HG03354 (cell line): ENCODE data around the gene DPP6.
"Not testable (repeated sequence)": the region's sequence is repeated elsewhere in the genome, so short reads cannot be mapped to it uniquely, and the experiment has no call there.

ENCODE experiments used
- ATAC-seq: cut with Tn5 transposase; IDR thresholded peaks from one replicate; pipeline ENCODE4 v1.9.1; 2021; ENCODE audit warnings: mild to moderate bottlenecking; ENCODE audit not compliant: unreplicated experiment, poor library complexity, severe bottlenecking

DPP6 gene

DNA sequence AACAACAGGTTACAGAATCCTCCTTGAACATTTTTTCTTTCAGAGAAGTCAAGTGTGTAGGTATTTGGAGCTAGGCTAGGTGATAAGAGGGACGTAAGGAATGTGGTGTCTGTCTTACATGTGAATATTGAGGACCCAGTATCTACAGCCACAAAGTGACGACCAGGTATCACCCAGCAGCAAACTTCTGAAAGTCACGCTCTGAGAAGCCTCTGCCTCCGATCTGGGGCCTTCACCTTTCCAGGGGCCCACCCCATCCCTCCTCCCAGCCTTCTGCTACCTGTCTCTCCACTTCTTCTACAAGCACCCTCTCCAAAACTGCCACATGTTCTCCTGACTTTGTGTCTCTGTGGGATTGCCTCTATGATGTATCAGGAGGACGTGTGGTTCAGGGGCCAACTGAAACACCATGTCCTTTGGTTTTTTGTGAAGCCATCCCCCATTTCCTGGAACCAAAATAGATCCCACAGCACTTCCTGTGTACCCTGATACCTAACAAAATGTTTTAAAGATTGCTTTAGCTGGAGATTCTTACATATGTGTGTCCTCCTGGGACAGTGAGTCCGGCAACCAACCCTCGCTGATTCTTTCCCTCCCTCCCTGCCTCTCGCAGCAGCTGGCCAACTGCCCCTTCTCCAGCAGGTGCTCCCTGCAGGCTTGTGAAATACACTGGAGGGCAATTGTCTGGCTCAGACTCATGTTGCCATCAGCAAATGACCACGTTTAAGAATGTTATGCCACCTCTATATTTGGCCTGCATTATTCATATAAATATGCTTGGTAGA is 93.9 kb downstream of the DPP6 start:
- ATAC-seq: not testable (repeated sequence)

DNA sequence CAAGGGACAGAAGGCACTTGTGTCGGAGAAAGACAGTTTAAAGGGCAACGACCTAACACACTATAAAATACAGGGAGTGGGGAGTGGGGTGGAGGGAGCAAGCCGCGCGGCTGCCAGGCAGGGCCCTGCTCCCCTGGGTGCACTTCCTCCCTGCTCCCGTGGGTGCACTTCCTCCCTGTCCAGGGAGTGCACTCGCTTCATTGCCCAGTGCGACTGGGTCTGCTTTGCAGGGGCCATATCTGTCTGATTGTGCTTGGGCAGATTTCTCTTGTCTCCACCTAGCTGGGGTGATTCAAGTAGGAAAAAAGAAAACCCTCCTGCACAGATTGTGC is 94.5 kb downstream of the DPP6 start:
- not testable (repeated sequence) for ATAC-seq

DNA sequence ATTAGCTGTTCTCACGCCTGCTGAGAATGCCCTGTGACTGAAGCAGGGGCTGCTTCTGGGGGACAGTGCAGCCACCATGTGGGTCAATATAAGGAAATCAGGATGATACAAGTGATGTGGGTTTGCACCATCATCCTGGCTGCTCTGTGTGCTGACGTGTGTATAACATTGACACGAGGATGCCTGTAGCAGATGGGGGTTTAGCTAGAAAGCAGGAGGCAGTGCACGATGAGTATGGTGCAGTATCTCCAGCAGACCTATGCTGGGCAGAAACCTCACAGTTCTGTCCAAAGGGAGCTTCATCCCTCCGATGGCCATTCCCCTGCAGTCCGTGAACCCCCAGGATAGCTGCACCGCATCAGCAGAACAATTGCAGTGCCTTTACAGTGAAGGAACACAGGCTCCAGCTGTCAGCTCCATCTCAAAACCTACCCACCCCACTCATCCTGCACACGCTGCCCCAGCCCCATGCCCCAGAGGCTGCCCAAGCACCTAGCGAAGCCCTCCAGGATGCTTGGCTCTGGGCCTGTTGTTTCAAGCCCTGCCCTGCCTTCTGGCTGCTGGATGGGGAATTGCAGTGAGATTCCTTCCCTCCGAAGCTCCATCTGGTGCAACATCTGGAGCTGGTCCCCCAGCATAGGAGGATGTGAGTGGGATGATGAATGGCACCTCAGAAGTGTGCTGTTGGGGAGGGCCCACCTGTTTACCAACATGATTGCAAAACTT is 96.8 kb downstream of the DPP6 start:
- ATAC-seq: not testable (repeated sequence)

DNA sequence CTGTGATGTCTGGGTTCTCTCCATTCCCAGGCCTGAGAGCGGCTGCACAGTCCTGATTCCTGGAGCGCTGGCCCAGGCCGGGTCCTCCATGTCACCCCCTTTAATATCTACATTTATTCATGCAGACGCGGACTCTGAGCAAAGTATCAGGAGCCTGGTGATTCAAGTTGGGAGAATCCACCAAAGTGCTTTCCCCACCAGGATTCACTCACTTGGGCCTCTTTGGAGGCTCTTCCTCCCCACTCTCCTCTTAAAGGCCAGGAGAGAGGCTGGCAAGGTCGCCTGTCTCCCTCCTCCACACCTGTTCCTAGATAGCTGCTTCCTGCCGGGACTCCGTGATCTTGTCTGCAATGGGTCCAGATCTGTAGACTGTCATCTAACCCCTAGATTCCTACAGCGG is 98.5 kb downstream of the DPP6 start:
- not testable (repeated sequence) for ATAC-seq

DNA sequence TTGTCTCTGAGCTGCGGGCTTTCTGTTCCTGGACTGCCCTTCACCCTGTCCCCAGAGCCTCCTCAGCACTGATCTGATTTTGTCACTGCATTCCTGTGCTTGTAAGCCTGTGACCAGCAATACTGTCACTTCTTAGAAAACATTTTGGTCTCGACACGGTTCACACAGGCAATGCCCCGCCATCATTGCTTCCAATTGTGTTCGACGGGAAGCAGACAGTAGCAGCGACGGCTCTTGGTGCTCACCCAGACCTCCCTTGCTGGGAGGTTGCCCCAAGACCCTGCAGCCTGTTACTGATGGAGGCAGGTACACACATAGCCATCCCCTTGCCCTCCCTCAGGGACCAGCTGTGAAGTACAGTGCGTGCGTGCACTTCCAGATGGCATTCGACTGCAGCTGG is 99.1 kb downstream of the DPP6 start:
- ATAC-seq: not testable (repeated sequence)

DNA sequence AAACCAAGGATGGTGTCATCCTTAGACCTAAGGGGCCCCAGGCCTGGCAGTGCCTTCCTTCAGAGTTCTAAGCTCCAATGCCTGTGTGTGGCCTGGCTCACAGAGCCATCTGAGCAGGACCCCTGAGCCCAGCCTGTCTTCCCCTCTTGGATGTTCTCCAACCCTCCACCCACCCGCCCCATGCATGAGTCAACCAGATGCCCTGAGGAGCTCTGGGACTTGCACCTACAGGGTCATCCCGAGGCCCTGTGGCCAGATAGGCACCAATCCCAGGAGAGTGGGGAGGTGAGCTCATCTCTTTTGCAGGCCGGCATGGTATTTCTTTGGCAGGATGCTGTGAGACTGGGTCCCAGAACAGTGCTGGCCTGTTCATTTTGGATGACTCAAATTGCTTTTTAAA is 103.7 kb downstream of the DPP6 start:
- ATAC-seq: not testable (repeated sequence)

DNA sequence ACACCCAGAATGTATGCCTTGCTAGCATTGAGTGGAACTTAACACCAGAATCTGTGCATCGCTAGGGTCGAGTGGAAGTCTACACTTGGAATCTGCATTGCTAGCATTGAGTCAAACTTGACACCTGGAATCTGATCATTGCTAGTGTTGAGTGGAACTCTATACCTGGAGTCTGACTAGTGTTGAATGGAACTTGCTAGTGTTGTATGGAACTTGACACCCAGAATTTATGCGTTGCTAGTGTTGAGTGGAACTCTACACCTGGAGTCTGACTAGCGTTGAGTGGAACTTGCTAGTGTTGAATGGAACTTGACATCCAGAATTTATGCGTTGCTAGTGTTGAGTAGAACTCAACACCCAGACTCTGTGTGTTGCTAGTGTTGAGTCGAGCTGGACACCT is 110.7 kb downstream of the DPP6 start:
- ATAC-seq: not testable (repeated sequence)

DNA sequence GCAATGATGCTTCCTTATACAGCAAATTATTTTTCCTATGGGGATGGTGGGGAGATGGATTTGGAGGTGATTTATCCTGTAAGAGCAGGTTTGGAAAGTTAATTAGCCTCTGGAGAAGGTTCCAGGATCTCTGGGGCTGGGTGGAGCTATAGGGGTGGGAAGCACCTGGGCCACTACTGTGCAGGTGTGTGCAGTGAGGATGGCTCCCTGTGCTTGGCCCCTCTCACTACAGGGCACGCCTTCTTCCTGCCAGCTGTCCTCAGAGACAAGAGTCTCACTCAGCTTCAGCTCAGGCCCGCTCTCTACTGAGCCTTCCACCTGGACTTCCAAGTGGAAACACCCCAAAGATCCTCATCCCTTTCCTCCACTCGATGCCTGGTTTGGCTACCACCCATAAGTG is 111.4 kb downstream of the DPP6 start:
- not testable (repeated sequence) for ATAC-seq

DNA sequence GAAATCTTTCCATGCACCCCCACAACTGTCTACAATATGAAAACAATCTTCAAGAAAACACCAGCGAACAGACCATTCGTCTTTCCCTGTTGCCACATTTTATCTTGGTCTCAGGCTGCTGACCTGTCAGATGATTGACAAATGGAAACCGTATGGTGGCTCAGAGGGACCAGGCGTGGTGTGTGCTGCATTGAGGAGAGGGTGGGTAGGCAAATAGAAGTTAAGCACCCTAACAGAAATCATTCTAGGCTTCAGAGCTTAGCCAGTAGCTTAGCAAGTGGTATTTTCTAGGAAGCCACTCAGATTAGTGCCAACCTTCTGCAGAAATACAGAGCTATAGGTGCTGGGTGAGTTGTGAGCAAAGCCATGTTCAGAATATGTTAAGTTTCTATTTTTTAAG is 114.9 kb downstream of the DPP6 start:
- ATAC-seq: no peak

DNA sequence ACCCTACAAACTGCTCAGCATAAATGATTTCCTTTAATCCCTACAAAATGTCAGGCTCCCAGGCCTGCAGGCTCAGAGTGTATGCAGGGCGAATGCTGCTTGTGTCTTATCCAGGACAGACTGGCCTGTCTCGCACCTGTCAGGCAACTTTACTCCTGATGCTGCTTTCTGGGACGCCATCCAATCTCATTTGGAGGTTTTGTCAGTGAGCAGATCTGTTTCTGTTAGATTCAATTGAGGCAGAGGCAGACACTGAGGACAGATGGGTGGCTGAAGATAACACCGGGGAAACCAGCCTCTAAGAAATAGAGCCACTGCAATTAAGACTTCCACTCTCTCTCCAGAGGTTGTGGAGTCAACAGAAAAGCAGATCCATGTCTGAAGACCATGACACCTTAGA is 115.6 kb downstream of the DPP6 start:
- no peak for ATAC-seq

DNA sequence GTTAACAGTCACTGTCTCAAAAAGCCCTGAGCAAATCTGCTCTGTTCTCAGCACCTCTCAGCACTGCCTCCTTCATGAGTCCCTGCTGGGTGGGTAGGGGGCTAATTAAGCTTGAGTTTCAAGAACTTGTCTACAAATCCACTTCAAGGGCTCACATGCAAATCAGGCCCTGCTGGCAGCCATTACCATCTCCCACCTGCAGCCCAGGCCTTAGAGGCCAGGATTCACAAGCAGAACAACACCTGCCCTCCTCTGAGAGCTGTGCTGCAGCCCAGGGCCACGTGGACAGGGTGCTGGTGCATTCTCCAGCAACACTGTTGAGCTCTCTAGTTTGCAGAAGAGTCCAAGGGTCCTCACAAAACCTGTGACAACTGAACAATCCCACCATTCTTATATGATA is 119.2 kb downstream of the DPP6 start:
- no peak for ATAC-seq

DNA sequence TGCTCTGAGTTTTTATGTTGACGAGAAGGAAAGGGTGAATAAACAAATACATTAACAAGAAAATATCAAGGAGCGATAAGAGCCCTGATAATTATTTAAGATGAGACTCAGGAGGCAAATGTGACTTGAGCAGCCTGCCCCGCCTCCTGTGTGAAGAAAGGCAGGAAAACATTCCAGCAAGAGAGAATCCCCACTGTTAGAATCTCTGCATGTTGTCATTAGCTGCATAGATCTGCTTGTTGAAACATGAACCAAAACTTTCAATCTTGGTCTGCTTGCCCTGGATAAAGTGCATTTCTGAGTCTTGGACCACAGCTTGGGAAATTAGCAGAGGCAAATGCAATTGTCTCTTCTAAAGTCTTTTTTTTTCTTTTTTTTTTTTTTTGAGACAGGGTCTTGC is 120.0 kb downstream of the DPP6 start:
- ATAC-seq: no peak

DNA sequence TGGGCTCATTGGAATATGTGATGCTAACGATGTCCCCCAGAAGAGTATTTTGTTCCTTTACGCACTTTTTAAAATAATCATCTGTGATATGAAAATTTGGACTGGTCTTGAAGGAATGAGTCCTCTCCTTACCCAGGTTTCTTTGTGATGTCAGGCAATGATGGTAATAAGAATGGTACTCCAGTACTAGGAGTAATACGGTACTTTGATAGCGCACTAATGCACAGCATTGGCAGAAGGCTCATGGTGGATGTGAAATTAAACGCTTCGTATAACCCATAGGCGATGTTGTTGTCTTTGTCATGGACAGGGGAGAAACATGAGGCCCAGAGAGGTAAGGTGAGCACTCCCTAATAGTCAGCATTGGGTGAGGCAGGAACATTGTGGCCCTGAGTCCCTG is 125.4 kb downstream of the DPP6 start:
- no peak for ATAC-seq

DNA sequence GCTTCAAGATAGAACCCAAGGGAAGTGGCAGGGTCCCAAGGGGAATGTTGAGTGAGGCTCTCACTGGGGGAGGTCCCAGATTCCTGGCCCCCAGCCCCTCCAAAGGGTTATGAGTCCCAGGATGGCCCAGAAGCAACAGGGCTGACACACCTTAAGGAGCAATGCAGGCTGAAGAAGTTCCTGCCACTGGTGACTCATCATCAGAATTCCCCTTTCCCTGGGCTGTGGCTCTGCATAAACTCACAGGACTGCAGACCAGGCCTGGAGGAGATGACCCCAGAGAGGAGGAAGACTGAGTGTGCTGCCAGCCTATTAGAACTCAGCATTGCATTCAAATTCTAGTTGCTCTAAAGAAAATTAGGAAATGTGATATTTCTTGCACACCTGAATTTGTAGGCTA is 126.7 kb downstream of the DPP6 start:
- ATAC-seq: no peak

DNA sequence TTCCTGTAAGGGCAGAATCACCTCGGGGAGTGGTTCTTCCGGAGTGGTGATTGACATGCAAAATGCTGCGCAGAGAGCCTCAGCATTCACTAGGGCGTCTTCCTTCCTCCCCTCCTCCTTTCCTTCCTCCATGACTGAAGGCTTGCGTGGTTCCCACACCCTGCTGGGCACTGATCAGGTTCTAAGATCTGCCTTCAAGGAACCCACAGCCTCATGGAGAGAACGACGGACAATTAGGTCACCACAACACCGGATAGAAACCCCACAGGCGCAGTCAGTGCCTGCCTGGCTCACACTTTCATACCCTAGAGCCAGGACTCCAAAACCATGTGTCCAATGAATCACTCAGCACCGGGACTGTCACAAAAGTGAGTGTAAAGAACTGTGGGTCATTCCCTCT is 131.3 kb downstream of the DPP6 start:
- no peak for ATAC-seq

DNA sequence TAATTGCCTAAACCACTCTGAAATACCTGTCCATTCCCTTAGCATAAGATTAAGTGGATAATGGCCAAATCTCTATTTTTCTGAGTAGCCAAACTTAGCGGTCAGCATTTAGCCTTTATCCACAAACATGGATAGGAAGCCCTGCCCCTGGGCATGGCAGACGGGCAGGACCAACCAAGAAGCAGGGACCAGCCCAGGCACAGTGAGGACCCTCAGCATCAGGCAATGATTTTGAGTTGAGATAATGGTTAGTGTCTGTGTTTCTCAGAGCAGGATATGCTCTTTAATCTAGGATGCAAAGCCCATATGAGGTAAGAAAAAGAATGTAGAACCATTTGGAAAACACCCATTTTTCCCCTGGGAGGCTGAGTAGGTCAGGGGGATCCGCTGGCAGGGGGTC is 131.7 kb downstream of the DPP6 start:
- ATAC-seq: no peak

DNA sequence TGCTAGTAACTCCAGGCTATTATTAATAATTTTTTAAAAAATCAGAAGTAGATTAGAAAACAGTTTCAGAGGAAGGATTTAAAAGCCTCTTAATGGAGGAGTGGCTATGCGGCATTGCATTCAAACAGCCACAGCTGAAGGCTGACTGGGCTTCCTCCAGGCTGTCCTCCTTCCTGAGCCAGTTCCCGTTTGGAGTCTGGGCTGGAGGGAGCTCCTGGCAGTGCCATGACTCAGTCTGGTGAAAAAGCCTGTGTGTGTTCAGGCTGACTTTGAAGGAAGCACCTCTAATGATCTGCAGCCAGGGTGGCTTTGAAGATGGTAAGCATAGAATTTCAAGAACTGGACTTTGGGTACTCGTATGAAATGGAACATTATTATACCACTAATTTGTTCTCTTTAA is 134.6 kb downstream of the DPP6 start:
- no peak for ATAC-seq

DNA sequence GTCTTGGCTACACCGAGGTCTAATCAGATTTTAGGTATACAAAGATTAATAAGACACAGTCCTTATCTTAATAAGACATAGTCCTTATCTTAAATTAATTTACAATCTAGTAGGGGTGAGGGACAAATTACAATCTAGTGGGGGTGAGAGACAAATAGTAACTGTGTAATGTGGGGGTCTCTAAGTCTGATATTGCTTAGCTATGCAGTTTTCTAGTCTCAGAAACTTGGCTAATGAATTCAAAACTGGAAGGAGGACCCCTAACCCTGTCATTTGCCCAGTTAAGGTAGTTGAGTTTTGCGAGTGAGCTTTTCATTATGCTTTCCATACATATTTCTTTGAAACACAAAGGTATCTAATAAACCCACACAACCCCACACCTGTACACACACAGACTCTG is 136.1 kb downstream of the DPP6 start:
- ATAC-seq: no peak

DNA sequence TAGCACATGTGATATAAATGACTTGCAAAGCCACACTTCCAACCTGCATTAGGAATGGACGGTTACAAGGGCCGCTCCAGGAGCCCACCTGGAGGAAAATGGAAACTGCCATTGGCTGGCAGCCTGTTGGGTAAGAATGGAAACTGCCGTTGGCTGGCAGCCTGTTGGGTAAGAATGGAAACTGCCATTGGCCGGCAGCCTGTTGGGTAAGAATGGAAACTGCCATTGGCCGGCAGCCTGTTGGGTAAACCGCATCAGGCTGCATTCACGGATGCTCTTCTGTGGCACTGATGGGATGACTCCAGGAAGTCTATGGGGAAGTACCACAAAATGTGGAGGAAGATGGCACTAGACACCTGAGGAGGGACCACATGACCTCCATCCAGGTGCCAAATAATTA is 143.1 kb downstream of the DPP6 start:
- no peak for ATAC-seq

DNA sequence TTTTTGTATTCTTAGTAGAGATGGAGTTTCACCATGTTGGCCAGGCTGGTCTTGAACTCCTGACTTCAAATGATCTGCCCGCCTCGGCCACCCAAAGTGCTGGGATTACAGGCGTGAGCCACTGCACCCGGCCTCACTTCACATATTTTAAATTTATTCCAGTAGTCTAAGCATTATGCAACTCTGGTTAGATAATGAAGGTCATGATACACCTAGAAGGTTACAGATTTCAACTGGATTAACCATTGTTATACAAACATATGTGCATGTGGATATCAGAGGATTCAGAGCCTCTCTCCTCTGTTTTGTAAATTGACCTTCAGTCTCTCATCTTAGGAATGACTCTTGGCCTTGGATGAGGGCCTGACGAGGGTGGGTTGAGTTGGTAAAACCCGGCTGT is 146.3 kb downstream of the DPP6 start:
- ATAC-seq: no peak

DNA sequence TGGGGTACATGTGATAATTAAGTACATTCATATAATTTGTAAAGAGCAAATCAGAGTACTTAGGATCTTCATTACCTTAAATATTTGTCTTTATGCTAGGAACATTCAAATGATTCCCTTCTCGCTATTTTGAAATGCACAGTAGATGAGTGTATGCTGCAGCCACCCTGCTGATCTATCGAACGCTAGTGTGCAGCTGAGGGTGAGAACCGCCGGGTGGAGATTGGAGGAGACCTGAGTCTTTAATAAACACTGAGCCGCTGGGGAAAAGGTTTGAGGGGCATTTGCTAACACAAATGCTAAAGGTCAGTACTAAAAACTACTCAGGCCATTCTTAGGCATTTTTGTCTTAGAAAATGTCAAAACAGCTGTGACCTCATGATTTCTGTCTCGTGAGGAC is 148.0 kb downstream of the DPP6 start:
- no peak for ATAC-seq

DNA sequence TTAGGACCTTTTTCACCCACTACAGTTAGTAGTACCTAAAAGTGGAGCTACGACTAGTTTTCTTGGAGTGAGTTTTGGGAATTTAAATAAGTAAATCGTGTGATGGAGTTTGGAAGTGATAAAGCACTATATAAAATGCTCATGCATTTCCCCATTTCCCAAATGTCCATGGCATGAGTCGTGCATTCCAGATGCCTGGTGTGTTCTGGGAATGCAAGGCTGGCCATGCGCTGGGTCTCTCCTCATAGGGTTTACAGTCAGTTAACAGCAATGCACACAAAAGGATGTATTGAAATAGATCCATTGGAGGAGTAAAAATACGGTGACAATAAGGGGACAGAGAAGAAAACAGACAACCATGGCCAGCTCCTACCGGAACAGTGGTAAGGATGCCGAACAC is 149.8 kb downstream of the DPP6 start:
- no peak for ATAC-seq
